IMR-90 (cell line): Measurements from ENCODE around the gene GARIN3. TPM values are rescaled to one million over a fixed set of nuclear protein-coding genes. Genes with fewer than 3 reads are reported as not detected.

Experiments used
- ATAC-seq: fragments of 200-7000 bp; cut with Tn5 transposase; 2 replicates; pipeline ENCODE4 v1.9.1; 2020; ENCODE audit warnings: low read depth, mild to moderate bottlenecking, moderate library complexity
- BruUV-seq: library from RNA; stranded (reverse); fragments of 400-500 nt; replicated peaks from 2 replicates; lab custom pipeline; 2021; lab: Mats Ljungman, UMichigan
- CTCF ChIA-PET: fragments of 300-600 bp; formaldehyde crosslinking; extraction: SDS; loops from one replicate; lab custom pipeline; 2021; ENCODE audit warnings: antibody characterized with exemption; lab: Yijun Ruan, JAX
- POLR2A ChIA-PET: fragments of 300-600 bp; sonication (Branson Sonifier 250); formaldehyde crosslinking; loops from one replicate; lab custom pipeline; 2022; ENCODE audit warnings: antibody characterized with exemption; ENCODE audit not compliant: unreplicated experiment; lab: Charles Lee
- DNase-seq: peaks from one replicate; pipeline ENCODE4 v3.0.0; 2013
- H2AFZ ChIP-seq: replicated peaks from 2 replicates; pipeline ENCODE3; 2013; ENCODE audit warnings: low read length, mild to moderate bottlenecking; ENCODE audit not compliant: poor library complexity
- H2AK5ac ChIP-seq: 2 replicates; pipeline ENCODE4 v1.6.1; 2013; ENCODE audit warnings: low read depth, low read length, inconsistent platforms
- H2AK9ac ChIP-seq: replicated peaks from 2 replicates; pipeline ENCODE3; 2013; ENCODE audit warnings: mild to moderate bottlenecking, low read depth, low read length, moderate library complexity; ENCODE audit not compliant: poor library complexity
- H2BK120ac ChIP-seq: 2 replicates; pipeline ENCODE4 v1.6.1; 2013; ENCODE audit warnings: low read depth, low read length, inconsistent platforms
- H2BK15ac ChIP-seq: 3 replicates; pipeline ENCODE4 v1.6.1; 2013; ENCODE audit warnings: low read depth, low read length, inconsistent platforms
- H2BK20ac ChIP-seq: 2 replicates; pipeline ENCODE4 v1.6.1; 2013; ENCODE audit warnings: low read depth, mild to moderate bottlenecking, inconsistent platforms, low read length, moderate library complexity
- H2BK5ac ChIP-seq: 2 replicates; pipeline ENCODE4 v1.6.1; 2013; ENCODE audit warnings: mild to moderate bottlenecking, low read depth, low read length, inconsistent platforms; ENCODE audit not compliant: poor library complexity, severe bottlenecking
- H3K14ac ChIP-seq: replicated peaks from 2 replicates; pipeline ENCODE4 v1.6.1; 2013; ENCODE audit warnings: low read depth, low read length, inconsistent platforms
- H3K18ac ChIP-seq: 2 replicates; pipeline ENCODE4 v1.6.1; 2013; ENCODE audit warnings: low read depth, low read length, control low read depth
- H3K23ac ChIP-seq: 2 replicates; pipeline ENCODE4 v1.6.1; 2013; ENCODE audit warnings: low read depth, low read length, inconsistent platforms
- H3K27ac ChIP-seq: 2 replicates; pipeline ENCODE4 v1.5.1; 2013; ENCODE audit warnings: mild to moderate bottlenecking, control low read depth, low read length; ENCODE audit not compliant: insufficient read depth
- H3K27me3 ChIP-seq: 2 replicates; pipeline ENCODE4 v1.6.1; 2013; ENCODE audit warnings: low read length; ENCODE audit not compliant: control insufficient read depth, insufficient read depth
- H3K36me3 ChIP-seq: 2 replicates; pipeline ENCODE4 v1.6.1; 2013; ENCODE audit warnings: low read length, mixed read lengths; ENCODE audit not compliant: control insufficient read depth, insufficient read depth
- H3K4ac ChIP-seq: 2 replicates; pipeline ENCODE4 v1.6.1; 2013; ENCODE audit warnings: low read depth, low read length, inconsistent platforms
- H3K4me1 ChIP-seq: 2 replicates; pipeline ENCODE4 v1.6.1; 2013; ENCODE audit warnings: low read length, mixed read lengths; ENCODE audit not compliant: control insufficient read depth, insufficient read depth
- H3K4me2 ChIP-seq: 2 replicates; pipeline ENCODE4 v1.6.1; 2013; ENCODE audit warnings: low read depth, mild to moderate bottlenecking, control low read depth, low read length, moderate library complexity
- H3K4me3 ChIP-seq: 2 replicates; pipeline ENCODE4 v1.5.1; 2013; ENCODE audit warnings: low read depth, mild to moderate bottlenecking, control low read depth, low read length, moderate library complexity; ENCODE audit not compliant: insufficient read depth
- H3K56ac ChIP-seq: 2 replicates; pipeline ENCODE4 v1.6.1; 2013; ENCODE audit warnings: low read length, inconsistent platforms; ENCODE audit not compliant: insufficient read depth; ENCODE audit errors: extremely low read depth
- H3K79me1 ChIP-seq, 2 experiments: 2 replicates each; pipeline ENCODE4 v1.6.1; 2013; ENCODE audit warnings: low read length in 2 of 2, inconsistent platforms in 1 of 2, low read depth in 1 of 2
- H3K9ac ChIP-seq: 2 replicates; pipeline ENCODE4 v1.6.1; 2013; ENCODE audit warnings: low read depth, low read length, control low read depth
- H3K9me1 ChIP-seq: 2 replicates; pipeline ENCODE4 v1.6.1; 2013; ENCODE audit warnings: low read length, inconsistent platforms; ENCODE audit not compliant: insufficient read depth
- H3K9me3 ChIP-seq: 2 replicates; pipeline ENCODE4 v1.6.1; 2013; ENCODE audit warnings: low read length; ENCODE audit not compliant: control insufficient read depth, insufficient read depth
- H4K20me1 ChIP-seq: 2 replicates; pipeline ENCODE4 v1.6.1; 2013; ENCODE audit warnings: low read length, inconsistent platforms; ENCODE audit not compliant: insufficient read depth
- H4K5ac ChIP-seq: 2 replicates; pipeline ENCODE4 v1.6.1; 2013; ENCODE audit warnings: mild to moderate bottlenecking, low read depth, low read length, control low read depth
- H4K8ac ChIP-seq, 2 experiments: 2 replicates each; pipeline ENCODE4 v1.6.1; 2013; ENCODE audit warnings: low read depth in 2 of 2, low read length in 2 of 2, control low read depth in 1 of 2, inconsistent platforms in 1 of 2
- H4K91ac ChIP-seq: 2 replicates; pipeline ENCODE4 v1.6.1; 2013; ENCODE audit warnings: low read depth, low read length, inconsistent platforms; ENCODE audit not compliant: insufficient read depth
- BHLHE40 ChIP-seq: fragments of 150-350 bp; IDR thresholded peaks from 2 replicates; pipeline ENCODE4 v1.6.1; 2016; ENCODE audit warnings: mild to moderate bottlenecking, low read depth, low read length
- CEBPB ChIP-seq: IDR thresholded peaks from 2 replicates; pipeline ENCODE4 v1.6.1; 2012; ENCODE audit warnings: low read depth, low read length, improper control_type of control experiment
- CHD1 ChIP-seq: IDR thresholded peaks from 2 replicates; pipeline ENCODE4 v1.6.1; 2012; ENCODE audit warnings: low read depth, low read length, improper control_type of control experiment
- CTCF ChIP-seq: conservative IDR thresholded peaks from 2 replicates; pipeline ENCODE4 v1.5.1; 2012; ENCODE audit warnings: mild to moderate bottlenecking, low read depth, low read length, improper control_type of control experiment
- ELK1 ChIP-seq: fragments of 150-350 bp; IDR thresholded peaks from 2 replicates; pipeline ENCODE4 v1.6.1; 2016; ENCODE audit warnings: low read depth, mild to moderate bottlenecking, low read length, moderate library complexity, borderline replicate concordance
- FOS ChIP-seq: fragments of 150-350 bp; IDR thresholded peaks from 2 replicates; pipeline ENCODE4 v1.6.1; 2016; ENCODE audit warnings: low read depth, low read length
- MAFK ChIP-seq: IDR thresholded peaks from 2 replicates; pipeline ENCODE4 v1.6.1; 2012; ENCODE audit warnings: low read depth, low read length, improper control_type of control experiment
- MAZ ChIP-seq: IDR thresholded peaks from 2 replicates; pipeline ENCODE4 v1.6.1; 2012; ENCODE audit warnings: low read depth, mild to moderate bottlenecking, low read length, improper control_type of control experiment, moderate library complexity, borderline replicate concordance
- MXI1 ChIP-seq: IDR thresholded peaks from 2 replicates; pipeline ENCODE4 v1.6.1; 2012; ENCODE audit warnings: low read depth, mild to moderate bottlenecking, low read length, moderate library complexity, borderline replicate concordance
- NFE2L2 ChIP-seq: fragments of 150-350 bp; IDR thresholded peaks from 2 replicates; pipeline ENCODE4 v1.6.1; 2016; ENCODE audit warnings: low read depth, mild to moderate bottlenecking, low read length
- POLR2A ChIP-seq: IDR thresholded peaks from 2 replicates; pipeline ENCODE4 v1.6.1; 2012; ENCODE audit warnings: mild to moderate bottlenecking, low read depth, low read length
- RAD21 ChIP-seq: IDR thresholded peaks from 2 replicates; pipeline ENCODE4 v1.6.1; 2012; ENCODE audit warnings: low read length, improper control_type of control experiment
- RCOR1 ChIP-seq: IDR thresholded peaks from 2 replicates; pipeline ENCODE4 v1.6.1; 2012; ENCODE audit warnings: mild to moderate bottlenecking, low read length, improper control_type of control experiment; ENCODE audit not compliant: insufficient replicate concordance
- RFX5 ChIP-seq: IDR thresholded peaks from 2 replicates; pipeline ENCODE4 v1.8.0; 2012; ENCODE audit warnings: low read depth, mild to moderate bottlenecking, low read length, moderate library complexity
- SMC3 ChIP-seq: fragments of 150-350 bp; IDR thresholded peaks from 2 replicates; pipeline ENCODE4 v1.6.1; 2016; ENCODE audit warnings: low read depth, mild to moderate bottlenecking, antibody characterized with exemption, low read length, moderate library complexity
- USF2 ChIP-seq: fragments of 150-350 bp; IDR thresholded peaks from 2 replicates; pipeline ENCODE4 v1.6.1; 2017; ENCODE audit warnings: mild to moderate bottlenecking, antibody characterized with exemption, low read length, low read depth
- WGBS, 2 experiments: methylation state at CpG; one replicate each; pipeline versions ENCODE4 v1.1.5 to v1.1.7; 2013; ENCODE audit warnings: missing lambda C conversion rate in 2 of 2; ENCODE audit not compliant: insufficient read length in 1 of 2; ENCODE audit errors: extremely low coverage in 2 of 2; 5-methylcytosine and 5-hydroxymethylcytosine counted together
- dilution Hi-C: fragments of 300-500 bp; cut with HindIII; formaldehyde crosslinking; loops from one replicate; pipeline ENCODE4 v1.14.3; 2018; ENCODE audit warnings: low sequenced_read_pairs; ENCODE audit not compliant: unreplicated experiment
- in situ Hi-C: fragments of 300-500 bp; cut with MboI; formaldehyde crosslinking; loops from 3 replicates; pipeline ENCODE4 v1.14.3; 2019; ENCODE audit warnings: low sequenced_read_pairs, inconsistent platforms, mixed read lengths
- intact Hi-C: fragments of 100-400 bp; cut with micrococcal nuclease; formaldehyde crosslinking; loops from 2 replicates; pipeline ENCODE4 v1.10.0; 2022
- polyA plus RNA-seq, 3 experiments: library from polyadenylated mRNA; depleted of rRNA; stranded (reverse); fragments of >200 nt; gene quantifications; 2 replicates each; pipeline ENCODE4 v1.2.3, GENCODE V29; 2012; ENCODE audit warnings: low replicate concordance in 1 of 3
- total RNA-seq: library from RNA; depleted of rRNA; stranded (reverse); fragments of >200 nt; gene quantifications from 2 replicates; pipeline ENCODE4 v1.2.3, GENCODE V29; 2012

The GARIN3 gene
- total and polyA plus RNA-seq, 2 of the 4 experiments (the other 2 are of a cell fraction) = not detected

- no peaks in the 10 kb centered on the region for H4K20me1 ChIP-seq
- H3K4me2 ChIP-seq = no peak overlapping the region
- no peak overlapping the region for H4K8ac ChIP-seq
- H3K9me1 ChIP-seq = no peaks in the 10 kb centered on the region
- WGBS, 2 experiments = no CpG with 5 or more reads among the region's 4 CpGs
- no peaks in the 10 kb centered on the region for H3K36me3 ChIP-seq
- dilution Hi-C loops (no loop called here), in situ Hi-C loops (no loop called here), intact Hi-C loops (no loop called here)
- no peak overlapping the region for H2AK5ac ChIP-seq
- no peak overlapping the region for H2BK5ac ChIP-seq
- H3K56ac ChIP-seq = no peak overlapping the region
- no peak overlapping the region for H4K5ac ChIP-seq
- BruUV-seq = no TSS peak
- no peak overlapping the region for H3K4ac ChIP-seq
- H2AK9ac ChIP-seq = no peak overlapping the region
- H2AFZ ChIP-seq = no peak overlapping the region
- H3K4me3 ChIP-seq = no peak overlapping the region
- H2BK20ac ChIP-seq = no peak overlapping the region
- no peak for DNase-seq
- H3K27me3 ChIP-seq = peaks cover 4% of the 10 kb centered on the region
- H3K4me1 ChIP-seq = no peaks in the 10 kb centered on the region
- H3K9me3 ChIP-seq = no peaks in the 10 kb centered on the region
- H3K14ac ChIP-seq = no peak overlapping the region
- no peaks in the 10 kb centered on the region for H3K79me1 ChIP-seq
- H3K23ac ChIP-seq = no peak overlapping the region
- no peak for ATAC-seq
- CTCF ChIA-PET = interaction anchor here (0.6 kb wide), 1 partner anchor 1098 kb away, joined by 3 read pairs; no protein-coding TSS in a partner anchor
- H2BK120ac ChIP-seq = no peak overlapping the region
- TF ChIP-seq RCOR1 = no peak
- TF ChIP-seq USF2 = no peak
- TF ChIP-seq CTCF = no peak
- TF ChIP-seq MAFK = no peak
- TF ChIP-seq RFX5 = no peak
- TF ChIP-seq RAD21 = no peak
- TF ChIP-seq BHLHE40 = no peak
- no peak for TF ChIP-seq ELK1
- no peak for TF ChIP-seq FOS
- no peak for TF ChIP-seq POLR2A
- no peak for TF ChIP-seq MXI1
- TF ChIP-seq SMC3 = no peak
- TF ChIP-seq MAZ = no peak
- TF ChIP-seq CEBPB = no peak
- TF ChIP-seq NFE2L2 = no peak
- TF ChIP-seq CHD1 = no peak
- POLR2A ChIA-PET = no interaction called here
- no peak overlapping the region for H3K27ac ChIP-seq
- H2BK15ac ChIP-seq = no peak overlapping the region
- no peak overlapping the region for H4K91ac ChIP-seq
- no peak overlapping the region for H3K18ac ChIP-seq
- no peak overlapping the region for H3K9ac ChIP-seq
Measured at GRCh38 chr5:157165261-157165660, 803 bp downstream of the GARIN3 start.
